Hepatocyte (in vitro differentiated cells): Measurements from ENCODE around the gene PIK3CG.

Source experiments
- EZH2 ChIP-seq: fragments of 200-600 bp; sonication (generic); IDR thresholded peaks from 2 replicates; pipeline ENCODE4 v1.6.1; 2016; ENCODE audit warnings: antibody characterized with exemption, mild to moderate bottlenecking, borderline replicate concordance
- TF ChIP-seq, protein P1 (sequence below): fragments of 200-600 bp; sonication (generic); IDR thresholded peaks from 2 replicates; pipeline ENCODE4 v1.5.1; 2016; ENCODE audit warnings: antibody characterized with exemption, mild to moderate bottlenecking; ENCODE audit not compliant: poor library complexity

DNA sequence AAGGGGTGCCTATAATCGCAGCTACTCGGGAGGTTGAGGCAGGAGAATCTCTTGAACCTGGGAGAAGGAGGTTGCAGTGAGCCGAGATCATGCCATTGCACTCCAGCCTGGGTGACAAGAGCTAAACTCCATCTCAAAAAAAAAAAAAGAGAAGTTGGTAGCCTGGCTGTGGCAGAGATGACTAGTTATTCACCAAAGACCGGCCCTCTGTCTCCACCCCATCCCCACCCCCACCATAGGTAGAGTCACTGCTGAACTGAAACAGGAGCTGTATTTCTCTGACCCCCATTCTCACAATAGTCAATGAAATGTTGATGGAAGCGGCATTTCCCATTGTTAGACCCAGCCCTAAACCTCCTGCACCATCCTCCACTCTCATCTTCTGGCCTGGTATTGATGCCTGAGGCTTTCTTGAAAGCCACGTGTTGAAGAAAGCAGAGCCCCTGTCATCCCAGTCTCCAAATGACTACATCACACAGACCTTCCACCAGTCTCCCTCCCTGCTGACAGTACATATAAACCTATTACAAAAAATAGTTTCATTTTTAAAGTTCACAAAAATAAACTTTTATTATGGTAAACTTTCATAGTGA, 9.4 kb upstream of the PIK3CG start:
- TF ChIP-seq, protein P1, sequence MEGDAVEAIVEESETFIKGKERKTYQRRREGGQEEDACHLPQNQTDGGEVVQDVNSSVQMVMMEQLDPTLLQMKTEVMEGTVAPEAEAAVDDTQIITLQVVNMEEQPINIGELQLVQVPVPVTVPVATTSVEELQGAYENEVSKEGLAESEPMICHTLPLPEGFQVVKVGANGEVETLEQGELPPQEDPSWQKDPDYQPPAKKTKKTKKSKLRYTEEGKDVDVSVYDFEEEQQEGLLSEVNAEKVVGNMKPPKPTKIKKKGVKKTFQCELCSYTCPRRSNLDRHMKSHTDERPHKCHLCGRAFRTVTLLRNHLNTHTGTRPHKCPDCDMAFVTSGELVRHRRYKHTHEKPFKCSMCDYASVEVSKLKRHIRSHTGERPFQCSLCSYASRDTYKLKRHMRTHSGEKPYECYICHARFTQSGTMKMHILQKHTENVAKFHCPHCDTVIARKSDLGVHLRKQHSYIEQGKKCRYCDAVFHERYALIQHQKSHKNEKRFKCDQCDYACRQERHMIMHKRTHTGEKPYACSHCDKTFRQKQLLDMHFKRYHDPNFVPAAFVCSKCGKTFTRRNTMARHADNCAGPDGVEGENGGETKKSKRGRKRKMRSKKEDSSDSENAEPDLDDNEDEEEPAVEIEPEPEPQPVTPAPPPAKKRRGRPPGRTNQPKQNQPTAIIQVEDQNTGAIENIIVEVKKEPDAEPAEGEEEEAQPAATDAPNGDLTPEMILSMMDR = no peak
- TF ChIP-seq EZH2 = no peak
